GM19351 (cell line): ENCODE results near the gene DYRK1A.
"Not testable (repeated sequence)": the region's sequence is repeated elsewhere in the genome, so short reads cannot be mapped to it uniquely, and the experiment has no call there.

Experiments
- ATAC-seq: cut with Tn5 transposase; IDR thresholded peaks from one replicate; pipeline ENCODE4 v1.9.1; 2021; ENCODE audit warnings: mild to moderate bottlenecking, moderate library complexity; ENCODE audit not compliant: unreplicated experiment

DYRK1A gene

DNA sequence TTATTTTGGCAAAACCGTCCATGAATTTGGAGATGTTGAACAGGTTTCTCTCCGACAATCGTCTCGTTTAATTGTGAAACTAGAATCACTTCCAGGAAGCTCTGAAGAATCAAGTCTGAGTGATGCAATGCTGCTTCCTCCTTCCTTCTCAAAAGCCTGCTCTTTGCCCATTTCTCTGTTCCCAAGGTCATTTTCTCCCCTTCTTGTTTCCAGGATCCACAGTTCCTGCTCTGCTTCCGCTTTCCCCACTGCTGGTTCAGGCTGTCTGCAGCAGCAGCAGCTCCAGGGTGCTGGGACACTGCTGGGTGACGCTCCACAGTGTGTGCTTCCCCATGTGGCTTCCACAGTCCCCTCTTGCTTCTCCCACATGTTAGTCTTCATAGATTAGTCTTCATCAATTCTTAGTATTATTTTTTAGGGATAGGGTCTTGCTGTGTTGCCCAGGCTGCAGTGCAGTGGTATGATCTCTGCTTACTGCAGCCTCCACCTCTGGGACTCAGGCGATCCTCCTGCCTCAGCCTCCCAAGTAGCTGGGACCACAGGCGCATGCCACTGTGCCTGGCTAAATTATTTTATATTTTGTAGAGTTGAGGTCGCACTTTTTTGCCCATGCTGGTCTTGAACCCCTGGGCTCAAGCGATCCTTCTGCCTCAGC is 156.2 kb downstream of the DYRK1A start:
- ATAC-seq, result no peak

DNA sequence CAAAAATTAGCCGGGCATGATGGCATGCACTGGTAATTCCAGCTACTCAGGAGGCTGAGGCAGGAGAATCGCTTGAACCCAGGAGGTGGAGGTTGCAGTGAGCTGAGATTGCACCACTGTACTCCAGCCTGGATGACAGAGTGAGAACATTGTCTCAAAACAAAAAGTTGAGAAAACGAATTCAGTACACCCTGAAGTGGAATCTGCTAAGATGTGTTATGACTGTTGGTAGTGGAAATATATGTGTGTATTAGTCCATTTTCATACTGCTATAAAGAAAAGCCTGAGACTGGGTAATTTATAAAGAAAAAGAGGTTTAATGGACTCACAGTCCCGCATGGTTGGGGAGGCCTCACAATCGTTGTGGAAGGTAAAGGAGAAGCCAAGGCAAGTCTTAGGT is 158.4 kb downstream of the DYRK1A start:
- ATAC-seq, result not testable (repeated sequence)

DNA sequence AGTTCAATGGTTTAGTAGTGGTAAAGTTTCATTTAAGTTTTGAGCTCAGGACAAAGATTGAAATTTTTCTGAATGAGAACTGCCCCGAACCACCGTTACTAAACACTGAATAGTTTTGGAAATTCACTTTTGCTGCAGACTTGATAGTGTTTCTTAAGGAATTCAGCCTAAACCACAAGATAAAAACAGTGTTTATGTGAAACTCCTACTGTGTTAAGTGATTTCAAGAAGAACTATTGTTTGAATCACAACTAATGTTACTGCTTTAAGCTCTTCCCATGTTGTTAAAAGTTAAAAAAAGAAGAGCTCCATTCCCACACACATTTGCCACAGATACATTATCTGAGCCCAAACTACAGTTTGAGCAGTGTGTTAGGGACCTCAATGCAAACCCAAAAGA is 159.2 kb downstream of the DYRK1A start:
- no peak for ATAC-seq

DNA sequence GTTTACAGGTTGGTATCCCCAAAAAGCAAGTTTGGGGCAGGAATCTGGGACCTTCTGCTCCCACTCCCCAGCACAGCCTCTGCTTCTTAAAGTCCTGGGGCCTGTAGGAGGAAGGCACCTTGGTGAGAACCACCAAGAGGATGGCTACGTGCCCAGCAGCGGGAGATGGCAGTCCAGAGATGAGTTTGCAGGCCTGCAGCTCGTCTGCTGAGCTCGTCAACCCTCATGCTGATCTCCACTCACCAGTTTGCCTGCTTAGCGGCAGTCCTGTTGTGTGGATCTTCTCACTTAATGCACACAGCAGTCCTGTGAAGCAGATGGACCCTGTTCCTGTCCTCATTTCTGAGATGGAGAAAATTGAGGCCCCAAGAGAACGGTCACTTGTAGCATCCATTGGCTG is 160.5 kb downstream of the DYRK1A start:
- ATAC-seq, result no peak

DNA sequence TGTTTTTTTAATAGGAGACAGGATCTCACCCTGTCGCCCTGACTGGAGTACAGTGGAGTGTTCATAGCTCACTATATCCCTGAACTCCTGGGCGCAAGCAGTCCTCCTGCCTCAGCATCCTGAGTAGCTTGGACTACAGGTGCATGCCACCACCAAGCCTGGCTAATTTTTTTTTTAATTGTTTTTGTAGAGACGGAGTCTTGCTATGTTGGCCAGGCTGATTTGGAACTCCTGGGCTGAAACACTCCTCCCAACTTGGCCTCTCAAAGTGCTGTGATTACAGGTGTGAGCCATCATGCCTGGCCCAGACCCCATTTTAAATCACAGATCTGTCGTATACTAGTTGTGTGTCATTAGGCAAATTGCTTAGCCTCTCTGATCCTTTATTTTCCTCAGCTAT is 161.1 kb downstream of the DYRK1A start:
- ATAC-seq, result no peak

DNA sequence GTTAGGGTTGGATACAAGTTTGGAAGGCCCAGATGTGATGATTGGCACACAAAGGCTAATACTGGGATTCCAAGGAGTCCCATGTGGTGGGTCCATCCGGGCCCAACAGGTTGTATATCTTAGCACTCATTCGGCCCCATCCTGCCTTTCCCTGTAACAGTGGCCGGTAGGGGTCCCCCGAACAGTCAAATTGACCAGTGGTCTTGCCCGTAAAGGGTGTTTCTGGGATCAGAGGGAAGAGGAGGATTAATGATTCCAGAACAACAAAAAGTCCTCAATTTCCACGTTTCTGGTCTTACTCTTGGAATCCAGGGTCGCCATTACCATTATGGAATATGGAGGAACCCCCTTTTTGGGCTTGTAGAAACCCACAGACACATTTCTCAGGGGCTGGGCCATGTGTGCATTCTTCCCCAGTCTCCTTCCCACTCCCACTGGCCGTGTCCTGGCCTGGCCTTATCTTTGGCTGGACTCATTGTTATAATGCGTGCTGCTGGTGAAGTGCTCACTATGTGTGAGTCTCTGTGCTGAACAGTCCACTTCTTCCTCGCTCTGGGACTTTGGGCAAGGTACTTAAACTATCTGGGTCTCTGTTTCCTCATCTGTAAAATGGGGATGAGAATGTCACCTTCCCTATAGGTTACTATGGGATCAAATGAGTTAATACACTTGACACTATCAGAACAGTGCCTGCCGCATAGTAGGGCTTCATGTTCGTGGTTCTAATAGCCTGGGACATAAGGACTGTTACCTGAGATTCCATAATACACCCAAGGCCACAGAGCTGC is 161.8 kb downstream of the DYRK1A start:
- no peak for ATAC-seq

DNA sequence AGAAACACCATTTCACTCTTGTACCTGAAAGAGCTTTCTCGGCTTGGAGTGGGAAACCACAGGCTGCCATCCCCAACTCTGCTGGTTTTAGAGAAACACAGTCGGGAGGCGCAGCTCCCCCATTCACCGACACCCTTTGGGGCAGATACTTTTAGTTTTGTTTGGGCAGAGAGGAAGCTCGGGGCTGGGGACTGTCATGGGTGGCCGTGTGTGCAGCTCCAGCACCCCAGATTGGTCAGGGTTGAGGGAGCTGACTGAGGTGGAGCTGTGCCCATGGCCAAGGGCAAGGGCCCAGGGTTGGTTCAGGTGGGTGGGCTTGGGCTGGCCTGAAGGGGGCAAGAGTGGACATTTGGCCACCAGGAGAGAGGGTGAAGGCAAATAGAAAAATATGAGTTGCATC is 163.1 kb downstream of the DYRK1A start:
- ATAC-seq, result no peak

DNA sequence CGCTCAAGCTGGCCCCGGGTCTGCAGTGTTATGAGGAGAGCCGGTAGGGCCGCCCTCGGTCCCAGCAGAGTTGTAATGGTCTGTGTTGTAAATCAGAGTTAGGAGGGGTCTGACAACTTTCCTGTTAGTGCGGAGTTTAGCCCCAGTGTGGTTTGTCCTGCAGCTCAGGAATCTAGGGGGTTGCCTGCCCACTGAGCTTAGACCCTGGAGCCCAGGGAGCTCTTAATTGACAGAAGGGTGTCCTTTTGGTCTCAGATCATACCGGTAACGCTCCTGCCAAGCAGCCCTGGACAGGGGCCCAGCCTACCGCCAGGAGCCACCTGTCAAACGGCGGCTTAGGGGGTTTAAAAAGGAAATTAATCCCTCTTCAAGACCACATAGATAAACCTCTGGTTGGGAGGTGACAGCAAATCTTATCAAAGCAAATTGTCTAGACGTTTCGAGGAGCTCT is 164.4 kb downstream of the DYRK1A start:
- no peak for ATAC-seq

DNA sequence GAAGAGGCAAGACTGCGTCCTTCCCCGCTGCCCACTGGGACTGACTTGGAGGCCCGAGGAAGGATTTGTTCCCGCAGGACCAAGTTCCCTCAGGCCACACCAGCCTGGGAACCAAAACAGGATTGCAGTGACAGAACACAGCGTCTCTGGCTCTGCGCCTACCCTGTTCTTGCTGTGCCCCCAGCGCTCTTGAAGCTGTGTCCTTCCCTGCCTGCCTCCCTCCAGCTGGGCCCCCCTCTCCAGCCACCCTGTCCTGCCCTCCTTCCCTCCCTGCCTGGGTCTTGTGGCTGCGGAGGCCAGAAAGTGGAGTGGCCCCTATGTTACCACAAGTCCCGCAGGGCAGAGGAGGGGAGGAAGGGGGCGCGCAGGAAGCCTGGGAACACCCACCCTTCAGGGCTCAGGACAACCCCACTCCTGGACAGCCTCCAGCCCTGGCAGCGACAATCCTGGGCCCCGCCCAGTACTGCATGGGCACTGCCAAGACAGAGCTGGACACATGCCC is 164.9 kb downstream of the DYRK1A start:
- no peak for ATAC-seq

DNA sequence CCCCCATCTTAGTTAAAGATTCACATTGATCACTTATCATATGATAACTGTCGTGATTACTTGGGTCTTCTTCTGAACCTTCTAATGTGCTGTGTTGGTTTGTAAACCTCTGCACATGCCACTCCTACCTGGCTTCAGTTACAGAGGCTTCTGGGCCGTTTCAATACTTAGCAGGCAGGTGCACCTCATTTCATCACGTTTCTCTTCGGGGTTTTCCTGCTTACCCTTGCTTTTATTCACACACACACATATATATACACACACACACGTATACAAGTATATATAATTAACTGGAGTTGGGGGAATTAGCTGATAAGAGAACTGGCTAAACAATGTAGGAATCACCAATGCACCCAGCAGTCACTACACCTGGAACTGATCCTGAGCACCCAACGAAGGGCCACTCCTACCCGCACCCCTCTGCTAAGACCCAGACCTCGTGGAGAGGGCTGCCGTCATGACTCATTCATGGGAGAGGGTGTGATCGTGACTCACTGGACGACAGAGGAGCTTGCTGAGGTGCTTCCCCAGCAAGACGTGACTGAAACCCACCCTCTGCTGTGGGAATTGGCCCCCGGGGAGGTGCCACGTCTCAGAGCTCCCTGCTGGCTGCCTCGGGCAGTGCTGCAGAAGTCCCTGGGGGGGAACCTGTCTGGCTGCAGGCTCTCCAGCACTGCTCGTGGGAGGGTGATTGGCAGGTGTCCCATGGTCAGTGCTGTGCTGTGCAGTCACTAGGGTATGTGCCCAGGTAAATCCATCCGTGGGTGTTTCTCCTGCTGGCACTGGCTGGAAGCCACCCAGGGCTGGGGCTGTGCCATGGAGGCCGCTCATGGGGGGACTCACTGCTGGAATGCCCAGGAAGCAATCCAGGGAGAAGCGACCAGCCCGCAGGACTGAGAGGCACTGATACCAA is 166.6 kb downstream of the DYRK1A start:
- peak; percentile 83 for ATAC-seq

DNA sequence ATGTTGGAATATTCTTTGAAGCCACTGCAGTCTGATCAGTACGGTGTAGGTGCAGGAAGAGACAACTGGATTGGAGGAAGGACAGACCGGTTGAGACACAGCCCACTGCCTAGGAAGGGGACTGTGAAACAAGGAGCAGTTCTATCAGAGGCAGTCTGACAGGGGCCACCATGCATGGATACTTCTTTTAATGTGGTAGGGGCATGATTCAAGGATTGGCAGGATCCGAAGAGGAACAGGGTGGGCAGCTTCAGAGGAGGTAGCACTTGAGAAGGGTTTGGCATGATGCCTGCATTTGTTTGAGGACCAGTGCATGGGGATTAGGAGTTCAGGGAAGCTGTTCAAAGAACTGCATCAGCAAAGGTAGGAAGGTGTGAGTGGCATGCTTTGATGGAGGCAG is 167.9 kb downstream of the DYRK1A start:
- ATAC-seq, result no peak

DNA sequence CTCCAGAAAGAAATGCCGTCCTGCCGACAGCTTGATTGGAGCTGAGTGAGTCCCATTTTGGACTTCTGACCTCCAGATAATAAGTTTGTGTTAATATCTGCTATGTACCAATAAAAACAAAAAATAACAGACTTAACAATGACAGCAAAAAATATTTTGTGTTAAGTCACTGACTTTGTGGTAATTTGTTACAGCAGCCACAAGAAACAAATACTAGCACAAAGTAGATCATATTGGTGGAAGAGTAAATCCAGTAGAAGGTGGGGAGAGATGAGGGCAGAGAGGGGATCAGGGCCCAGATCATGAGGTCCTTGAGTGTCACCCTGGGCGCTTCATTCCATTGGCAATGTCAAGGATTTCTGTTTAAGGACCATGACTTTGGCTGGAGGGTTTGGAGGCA is 168.6 kb downstream of the DYRK1A start:
- no peak for ATAC-seq

DNA sequence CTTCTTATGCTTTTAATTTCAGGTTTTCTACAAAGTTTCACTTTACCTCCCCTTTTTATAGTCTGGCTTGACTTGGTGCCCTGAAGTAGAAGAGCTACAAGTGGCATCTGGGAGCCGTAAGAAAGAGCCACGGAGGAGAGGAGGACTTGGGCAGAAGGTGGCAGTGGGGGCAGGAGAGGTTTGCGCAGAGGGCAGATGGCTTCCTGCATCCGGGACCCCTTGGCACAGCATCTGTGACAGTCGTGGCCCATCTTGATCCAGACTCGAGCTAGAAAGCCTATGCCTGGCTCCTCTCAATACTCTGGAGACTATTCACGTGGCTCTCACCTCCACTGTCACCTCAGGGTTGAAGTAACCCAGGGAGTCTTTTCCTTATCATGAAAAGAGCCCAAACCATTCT is 169.1 kb downstream of the DYRK1A start:
- no peak for ATAC-seq

DNA sequence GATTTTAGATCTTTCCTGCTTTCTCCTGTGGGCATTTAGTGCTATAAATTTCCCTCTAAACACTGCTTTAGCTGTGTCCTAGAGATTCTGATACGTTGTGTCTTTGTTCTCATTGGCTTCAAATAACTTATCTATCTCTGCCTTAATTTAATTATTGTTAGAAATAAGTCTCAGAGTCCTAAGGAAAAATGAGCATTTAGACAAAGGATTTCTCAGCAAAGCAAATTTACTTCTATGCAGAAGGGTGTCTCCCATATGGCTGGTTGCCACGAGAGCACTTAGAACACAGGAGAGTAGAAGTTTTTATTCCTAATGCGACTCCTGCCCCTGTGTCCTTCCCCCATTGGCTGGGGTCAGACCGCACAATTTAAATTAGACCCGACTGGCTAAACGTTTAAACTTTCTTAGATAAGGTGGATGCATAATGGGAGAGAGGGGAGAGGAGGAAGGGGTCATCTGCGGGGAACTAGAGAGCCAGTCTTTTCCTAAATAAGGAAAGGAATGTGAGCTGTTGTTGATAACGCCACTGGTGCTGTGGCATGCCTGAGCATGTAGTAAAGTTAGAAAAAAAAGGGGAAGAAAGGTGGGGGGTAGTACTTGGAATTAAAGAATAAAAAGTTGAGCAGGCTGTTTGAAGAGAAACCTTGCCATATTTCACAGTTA is 170.2 kb downstream of the DYRK1A start:
- ATAC-seq, result no peak

DNA sequence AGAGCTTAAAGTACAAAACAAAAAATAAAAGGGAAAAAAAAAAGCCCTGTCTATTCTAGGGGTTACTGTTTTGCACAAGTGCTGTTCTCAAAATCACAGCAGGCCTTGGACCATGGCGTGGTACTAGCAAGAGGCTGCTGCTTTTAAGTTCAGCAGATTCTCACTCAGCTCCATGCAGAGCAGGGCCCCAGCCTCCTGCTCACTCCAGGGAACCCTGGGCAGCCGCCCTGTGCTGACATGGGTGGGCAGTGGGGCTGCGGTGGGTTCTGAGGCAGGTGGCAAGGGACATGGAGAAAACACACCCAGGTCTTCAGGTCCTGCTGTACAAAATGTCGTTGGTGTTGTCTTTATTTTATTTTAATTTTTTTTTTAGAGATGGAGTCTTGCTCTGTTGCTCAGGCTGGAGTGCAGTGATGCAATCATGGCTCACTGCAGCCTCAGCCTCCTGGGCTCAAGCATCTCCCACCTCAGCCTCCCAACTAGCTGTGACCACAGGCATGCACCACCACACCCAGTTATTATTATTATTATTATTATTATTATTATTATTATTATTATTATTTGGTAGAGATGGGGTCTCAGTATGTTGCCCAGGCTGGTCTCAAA is 170.9 kb downstream of the DYRK1A start:
- no peak for ATAC-seq

DNA sequence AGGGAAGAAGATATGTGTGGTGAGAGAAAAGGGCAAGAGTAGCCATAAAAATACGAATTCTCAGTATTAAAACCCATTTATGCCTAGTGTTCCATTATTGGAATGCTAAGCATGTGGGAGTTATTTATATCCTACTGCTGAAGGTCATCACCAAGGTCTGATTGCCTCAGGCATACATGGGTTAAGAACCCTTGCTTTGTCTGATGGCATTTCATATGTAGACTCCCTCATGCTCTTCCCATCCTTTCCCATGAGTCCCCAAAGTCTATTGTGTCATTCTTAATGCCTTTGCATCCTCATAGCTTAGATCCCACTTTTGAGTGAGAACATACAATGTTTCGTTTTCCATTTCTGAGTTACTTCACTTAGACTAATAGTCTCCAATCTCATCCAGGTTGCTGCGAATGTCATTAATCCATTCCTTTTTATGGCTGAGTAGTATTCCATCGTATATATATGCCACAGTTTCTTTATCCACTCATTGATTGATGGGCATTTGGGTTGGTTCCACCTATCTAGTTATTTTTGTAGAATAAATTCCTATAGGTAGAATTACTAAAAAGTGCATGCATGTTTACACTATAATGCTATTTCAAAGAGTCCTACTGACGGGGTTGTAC is 172.5 kb downstream of the DYRK1A start:
- ATAC-seq, result no peak

DNA sequence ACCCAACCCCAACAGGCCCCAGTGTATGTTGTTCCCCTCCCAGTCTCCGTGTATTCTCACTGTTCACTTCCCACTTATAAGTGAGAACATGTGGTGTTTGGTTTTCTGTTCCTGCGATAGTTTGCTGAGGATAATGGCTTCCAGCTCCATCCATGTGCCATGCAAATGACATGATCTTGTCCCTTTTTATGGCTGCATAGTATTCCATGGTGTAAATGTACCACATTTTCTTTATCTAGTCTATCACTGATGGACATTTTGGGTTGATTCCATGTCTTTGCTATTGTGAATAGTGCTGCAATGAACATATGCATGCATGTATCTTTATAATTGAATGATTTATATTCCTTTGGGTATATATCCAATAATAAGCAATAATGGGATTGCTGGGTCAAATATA is 174.6 kb downstream of the DYRK1A start:
- ATAC-seq, result not testable (repeated sequence)

DNA sequence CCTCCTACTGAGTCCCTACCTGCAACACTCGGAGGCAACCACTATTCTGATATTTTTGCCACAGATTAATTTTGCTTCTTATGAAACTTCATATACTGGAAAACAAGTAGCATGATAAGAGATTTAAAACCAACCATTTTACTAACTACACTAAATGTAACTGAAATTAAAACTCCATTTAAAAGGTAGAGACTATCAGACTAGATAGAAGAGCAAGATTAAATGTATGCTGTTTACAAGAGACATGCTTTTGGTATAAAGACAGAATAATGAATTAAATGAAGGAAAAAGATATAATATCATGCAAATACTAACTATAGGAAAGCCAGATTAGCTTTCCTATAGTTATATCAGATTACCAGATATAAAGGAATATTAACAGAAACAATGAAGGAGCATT is 175.9 kb downstream of the DYRK1A start:
- ATAC-seq, result no peak

DNA sequence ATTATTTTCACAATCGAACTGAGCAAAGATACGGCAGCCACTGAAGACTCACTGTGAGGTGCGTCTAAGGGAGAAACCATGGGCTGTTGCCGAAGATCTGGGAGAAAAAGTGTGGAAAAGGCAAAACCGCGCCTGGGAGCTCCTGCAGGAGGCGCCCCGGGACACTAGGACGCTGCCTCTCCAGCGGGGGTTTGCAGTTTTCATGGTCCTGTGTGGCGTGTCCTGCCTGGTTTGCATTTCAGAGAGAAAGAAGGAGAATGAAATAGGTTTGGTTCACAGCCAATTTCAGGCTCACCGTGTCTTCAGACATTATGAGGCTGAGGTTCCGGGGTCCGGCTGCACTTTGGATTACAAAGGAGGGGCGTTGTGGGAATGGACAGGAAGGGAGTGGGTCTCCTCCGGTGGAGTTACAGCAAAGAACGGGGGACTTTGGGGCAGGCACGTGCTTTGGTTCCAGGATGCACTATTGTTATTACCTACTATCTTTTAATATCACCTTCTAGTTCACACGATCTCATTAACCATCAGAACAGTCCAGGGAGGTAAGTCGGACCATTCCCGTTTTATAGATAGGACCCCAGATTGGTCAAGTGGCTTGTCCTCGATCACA is 179.8 kb downstream of the DYRK1A start:
- no peak for ATAC-seq
